ENCODE measurements around the gene ACOT8. TPM values are rescaled to one million over a fixed set of nuclear protein-coding genes. Genes with fewer than 3 reads are reported as not detected.
"Not testable (repeated sequence)": the region's sequence is repeated elsewhere in the genome, so short reads cannot be mapped to it uniquely, and the experiment has no call there.

Gene ACOT8
- total and polyA plus RNA-seq, 2 of the 8 experiments (the other 6 are each of a cell fraction or from before 2014, with no cell fraction given): 37.6 to 88.8 TPM

GRCh38 chr20:45874104-45874481 is 16.9 kb upstream of the ACOT8 start:
- H2BK20ac ChIP-seq (ENCODE audit: low read length); H3K14ac ChIP-seq (ENCODE audit: insufficient read length); H3K18ac ChIP-seq (ENCODE audit: extremely low read depth, low read length); H4K5ac ChIP-seq (ENCODE audit: insufficient read length, low read depth, low read length); H3K23me2 ChIP-seq (ENCODE audit: low read depth, low read length); H3K4me1 ChIP-seq (replicated peaks in 1 of 4; ENCODE audit: control insufficient read depth in 3 of 4, insufficient read depth in 4 of 4, low read length in 3 of 4); H3K4ac ChIP-seq (replicated peaks; ENCODE audit: insufficient read length, low read depth, low read length); H2BK5ac ChIP-seq (ENCODE audit: low read depth, low read length); H3K36me3 ChIP-seq (ENCODE audit: control insufficient read depth in 2 of 4, insufficient read depth in 4 of 4, low read length in 3 of 4); H4K8ac ChIP-seq (ENCODE audit: extremely low read depth, insufficient read depth, low read length); H3K4me2 ChIP-seq (ENCODE audit: insufficient read depth in 1 of 2, low read depth in 2 of 2, low read length in 2 of 2); DNase-seq (ENCODE audit: low read depth in 1 of 2, low spot score in 2 of 2); H4K91ac ChIP-seq (replicated peaks; ENCODE audit: insufficient read length, low read length); H2AFZ ChIP-seq (ENCODE audit: low read length); H3K79me2 ChIP-seq (ENCODE audit: control insufficient read depth in 1 of 2, insufficient read depth in 2 of 2, low read length in 2 of 2); H2BK120ac ChIP-seq (replicated peaks; ENCODE audit: low read depth, low read length); H3K23ac ChIP-seq (ENCODE audit: insufficient read length); H3K79me1 ChIP-seq (ENCODE audit: low read depth, low read length); H4K20me1 ChIP-seq (replicated peaks in 1 of 2; ENCODE audit: control insufficient read depth in 1 of 2, insufficient read depth in 2 of 2, low read length in 2 of 2); H2AK5ac ChIP-seq (ENCODE audit: low read depth, low read length); H2BK12ac ChIP-seq (ENCODE audit: low read depth, low read length); H2BK15ac ChIP-seq (ENCODE audit: low read length); FAIRE-seq; H3K27me3 ChIP-seq (replicated peaks in 1 of 4; ENCODE audit: control insufficient read depth in 3 of 4, extremely low read depth in 1 of 4, insufficient read depth in 3 of 4, low read length in 3 of 4); H3K4me3 ChIP-seq (ENCODE audit: extremely low read depth in 1 of 4, insufficient read depth in 2 of 4, low read depth in 3 of 4, low read length in 4 of 4); H3K27ac ChIP-seq (ENCODE audit: low read depth, low read length); H3K9me3 ChIP-seq (ENCODE audit: insufficient read depth in 2 of 2, low read depth in 1 of 2, low read length in 1 of 2); H3K56ac ChIP-seq (replicated peaks; ENCODE audit: insufficient read length, low read depth, low read length); H3K9ac ChIP-seq (replicated peaks in 1 of 4; ENCODE audit: extremely low read depth in 1 of 4, low read depth in 3 of 4, low read length in 3 of 4): not testable (repeated sequence)
- 95% methylated on average over 10 of the region's 10 CpGs; no CpG with 5 or more reads in 1 of the 2 experiments for WGBS, 2 experiments (ENCODE audit: extremely low coverage in 1 of 2, insufficient coverage in 1 of 2, insufficient read length in 1 of 2, insufficient replicate concordance in 2 of 2, low coverage in 1 of 2, low lambda C conversion rate in 2 of 2, missing lambda C conversion rate in 1 of 2)
- ChIA-PET CTCF (ENCODE audit: partially characterized antibody) (interaction anchor here (0.7 to 1.8 kb wide), 4 partner anchors 16 to 95 kb away, joined by 3 to 5 read pairs (median 4); no protein-coding TSS in a partner anchor), POLR2A (ENCODE audit: partially characterized antibody) (interaction anchor here (0.8 to 8.1 kb wide), 9 partner anchors 8 to 61 kb away, joined by 3 to 39 read pairs (median 4); partner anchors contain the start of genes ACOT8, NEURL2, UBE2C and ZSWIM1)

All from H1 (cell line).